H1 (cell line): ENCODE measurements around the gene GLYR1. TPM values are rescaled to one million over a fixed set of nuclear protein-coding genes. Genes with fewer than 3 reads are reported as not detected.

Experiments
- CTBP2 ChIP-seq: IDR thresholded peaks from 2 replicates; pipeline ENCODE4 v1.7.0; 2011; ENCODE audit warnings: borderline replicate concordance, mild to moderate bottlenecking, moderate library complexity, mixed read lengths, low read length; ENCODE audit not compliant: insufficient read depth, insufficient read length
- KDM5A ChIP-seq: fragments of 200-600 bp; IDR thresholded peaks from 2 replicates; pipeline ENCODE4 v1.7.1; 2012; ENCODE audit warnings: mild to moderate bottlenecking, low read length, inconsistent platforms, mixed read lengths
- RAD21 ChIP-seq, 2 experiments: IDR thresholded peaks in 1 of 2; conservative IDR thresholded peaks in 1 of 2; 2 replicates each; pipeline ENCODE4 v1.6.1; 2011; ENCODE audit warnings: low read depth in 2 of 2, low read length in 2 of 2, improper control_type of control experiment in 1 of 2, inconsistent platforms in 1 of 2, mild to moderate bottlenecking in 1 of 2, moderate library complexity in 1 of 2
- SIN3A ChIP-seq, 2 experiments: IDR thresholded peaks in 1 of 2; conservative IDR thresholded peaks in 1 of 2; 2 replicates each; pipeline ENCODE4 v1.6.1; 2011 to 2012; ENCODE audit warnings: low read length in 2 of 2, improper control_type of control experiment in 1 of 2, low read depth in 1 of 2, mild to moderate bottlenecking in 1 of 2
- SUZ12 ChIP-seq: fragments of 200-600 bp; sonication (generic); IDR thresholded peaks from 2 replicates; pipeline ENCODE4 v1.6.1; 2012; ENCODE audit warnings: mild to moderate bottlenecking, inconsistent platforms, low read length, moderate library complexity, mixed read lengths
- polyA plus RNA-seq, 7 experiments: library from polyadenylated mRNA; depleted of rRNA in 3 of 7; stranded (reverse) in 5 of 7; unstranded in 2 of 7; fragments of >200 nt in 5 of 7; fragments of 200-250 nt in 2 of 7; gene quantifications; 1 replicate in 5 of 7; 2 replicates in 1 of 7; 4 replicates in 1 of 7; pipeline versions ENCODE4 v1.2.1 to v1.2.3, GENCODE V29; 2011 to 2013; ENCODE audit warnings: missing spikeins in 2 of 7, mixed read lengths in 2 of 7
- total RNA-seq: library from RNA; stranded (reverse); fragmentation: NEBNext Ultra II Directional; extraction: Animal tissue kit (Norgen Biotek cat#: 25700); gene quantifications from 2 replicates; pipeline ENCODE4 v1.2.1, GENCODE V29; 2021
- TF ChIP-seq, protein P1 (sequence below): IDR thresholded peaks from 2 replicates; pipeline ENCODE4 v1.6.1; 2012; ENCODE audit warnings: inconsistent platforms

Gene GLYR1
- total and polyA plus RNA-seq, 2 of the 8 experiments (the other 6 are each of a cell fraction or from before 2014, with no cell fraction given) = 50.2 to 115 TPM

DNA sequence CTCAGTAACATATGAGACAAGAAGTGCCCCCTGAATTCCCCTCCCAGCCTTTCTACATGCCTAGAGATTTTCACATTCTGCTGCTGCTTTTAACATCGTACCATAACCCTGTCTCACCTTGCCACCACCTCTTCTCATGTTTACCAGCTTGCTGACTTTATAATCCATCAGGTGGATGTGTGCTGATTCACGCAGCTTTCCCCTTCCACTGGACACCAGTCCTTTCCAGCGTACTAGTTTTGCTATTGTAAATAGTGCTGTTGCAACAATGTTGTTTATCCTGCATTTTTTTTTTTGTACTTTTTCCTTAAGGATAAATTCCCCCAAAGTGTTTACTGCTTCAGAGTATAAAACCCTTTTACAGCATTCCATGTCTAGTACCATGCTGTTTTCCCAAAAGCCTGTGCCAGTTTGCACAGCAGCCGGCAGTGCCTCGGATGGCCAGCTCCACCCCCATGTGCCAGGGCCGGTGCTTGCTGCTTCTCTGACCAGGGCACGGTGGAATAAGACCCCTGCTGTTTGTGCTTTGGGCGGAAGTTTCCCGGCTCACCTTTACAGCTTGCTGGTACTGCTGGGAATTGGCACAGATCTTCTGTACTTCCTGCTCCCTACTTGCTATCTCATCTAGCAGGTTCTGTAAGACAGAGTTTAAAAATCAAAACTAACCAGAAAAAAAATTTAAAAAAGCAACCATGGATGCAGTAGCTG, 41.5 kb upstream of the GLYR1 start (continued):
- TF ChIP-seq, protein P1, sequence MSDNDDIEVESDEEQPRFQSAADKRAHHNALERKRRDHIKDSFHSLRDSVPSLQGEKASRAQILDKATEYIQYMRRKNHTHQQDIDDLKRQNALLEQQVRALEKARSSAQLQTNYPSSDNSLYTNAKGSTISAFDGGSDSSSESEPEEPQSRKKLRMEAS = no peak
- TF ChIP-seq SIN3A (conservative IDR thresholded peaks at IDR 0.05 in 1 of 2, IDR thresholded peaks at IDR 0.05 in 1 of 2; ENCODE audit: low read depth in 1 of 2, low read length in 2 of 2) (no peak), SUZ12 (no peak), RAD21 (IDR thresholded peaks at IDR 0.05 in 1 of 2, conservative IDR thresholded peaks at IDR 0.05 in 1 of 2; ENCODE audit: low read depth in 2 of 2, low read length in 2 of 2) (no peak), CTBP2 (no peak), KDM5A (no peak)
